IPS-15b (cell line): ENCODE results near the gene SGCE.

Source experiments
- H3K27me3 ChIP-seq: one replicate; pipeline ENCODE4 v1.6.1; 2013; ENCODE audit warnings: low read length; ENCODE audit not compliant: control insufficient read depth, insufficient read depth
- H3K36me3 ChIP-seq: one replicate; pipeline ENCODE4 v1.6.1; 2013; ENCODE audit warnings: low read length; ENCODE audit not compliant: control insufficient read depth, insufficient read depth
- H3K4me1 ChIP-seq: one replicate; pipeline ENCODE4 v1.6.1; 2013; ENCODE audit warnings: mild to moderate bottlenecking, low read length; ENCODE audit not compliant: control insufficient read depth, insufficient read depth
- H3K4me3 ChIP-seq: one replicate; pipeline ENCODE4 v1.5.1; 2013; ENCODE audit warnings: low read depth, low read length
- H3K9ac ChIP-seq: one replicate; pipeline ENCODE4 v1.6.1; 2013; ENCODE audit warnings: low read depth, mild to moderate bottlenecking, low read length
- H3K9me3 ChIP-seq: one replicate; pipeline ENCODE4 v1.6.1; 2013; ENCODE audit warnings: mild to moderate bottlenecking, low read length; ENCODE audit not compliant: control insufficient read depth, insufficient read depth

The SGCE gene

GRCh38 chr7:94612661-94613060, 43.3 kb downstream of the SGCE start:
- Histone ChIP-seq H3K36me3 (no peaks in the 10 kb centered on the region), H3K9me3 (no peaks in the 10 kb centered on the region), H3K27me3 (no peaks in the 10 kb centered on the region), H3K4me3 (no peak overlapping the region), H3K4me1 (no peaks in the 10 kb centered on the region), H3K9ac (no peak overlapping the region)

- no peak overlapping the region for H3K4me3 ChIP-seq
- H3K36me3 ChIP-seq = no peaks in the 10 kb centered on the region
- no peaks in the 10 kb centered on the region for H3K27me3 ChIP-seq
- no peaks in the 10 kb centered on the region for H3K4me1 ChIP-seq
- H3K9ac ChIP-seq = no peak overlapping the region
- no peaks in the 10 kb centered on the region for H3K9me3 ChIP-seq
These were observed 43.7 kb downstream of the SGCE start for GRCh38 chr7:94612253-94612652.

- Histone ChIP-seq H3K4me1 (no peaks in the 10 kb centered on the region), H3K9ac (no peak overlapping the region), H3K4me3 (no peak overlapping the region), H3K9me3 (no peaks in the 10 kb centered on the region), H3K27me3 (no peaks in the 10 kb centered on the region), H3K36me3 (no peaks in the 10 kb centered on the region)
These were observed 46.4 kb downstream of the SGCE start for GRCh38 chr7:94609561-94609960.

- Histone ChIP-seq H3K36me3 (no peaks in the 10 kb centered on the region), H3K27me3 (no peaks in the 10 kb centered on the region), H3K9ac (no peak overlapping the region)
These were observed 50.9 kb downstream of the SGCE start for GRCh38 chr7:94605031-94605430.

GRCh38 chr7:94602181-94602580, 53.8 kb downstream of the SGCE start:
- no peaks in the 10 kb centered on the region for H3K27me3 ChIP-seq
- no peaks in the 10 kb centered on the region for H3K36me3 ChIP-seq
- H3K4me3 ChIP-seq = no peak overlapping the region
- no peak overlapping the region for H3K9ac ChIP-seq
- H3K9me3 ChIP-seq = no peaks in the 10 kb centered on the region
- H3K4me1 ChIP-seq = no peaks in the 10 kb centered on the region

More at GRCh38 chr7:94605031-94605430, 50.9 kb downstream of the SGCE start:
- Histone ChIP-seq H3K4me1 (no peaks in the 10 kb centered on the region), H3K4me3 (no peak overlapping the region), H3K9me3 (no peaks in the 10 kb centered on the region)

DNA sequence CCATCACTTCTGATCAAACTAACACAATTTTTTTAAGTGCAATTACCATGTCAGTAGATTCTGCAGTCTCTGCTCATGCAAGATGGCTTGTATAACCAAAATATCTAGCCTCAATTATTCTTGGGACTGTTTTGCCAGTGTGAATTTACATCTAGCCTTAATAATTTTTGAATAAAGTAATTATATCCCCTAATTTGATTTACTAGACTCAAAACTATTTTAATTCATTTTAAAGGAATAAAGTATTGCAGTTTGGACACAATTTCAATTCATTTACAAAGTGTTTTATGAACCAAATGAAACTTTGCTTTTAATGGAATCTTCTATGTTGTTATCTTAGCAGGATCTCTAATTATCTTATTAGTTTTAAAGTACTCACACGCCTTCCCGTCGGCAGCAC, 55.7 kb downstream of the SGCE start:
- Histone ChIP-seq H3K4me3 (no peak overlapping the region), H3K27me3 (no peaks in the 10 kb centered on the region), H3K9me3 (no peaks in the 10 kb centered on the region), H3K9ac (no peak overlapping the region), H3K4me1 (no peaks in the 10 kb centered on the region), H3K36me3 (no peaks in the 10 kb centered on the region)

DNA sequence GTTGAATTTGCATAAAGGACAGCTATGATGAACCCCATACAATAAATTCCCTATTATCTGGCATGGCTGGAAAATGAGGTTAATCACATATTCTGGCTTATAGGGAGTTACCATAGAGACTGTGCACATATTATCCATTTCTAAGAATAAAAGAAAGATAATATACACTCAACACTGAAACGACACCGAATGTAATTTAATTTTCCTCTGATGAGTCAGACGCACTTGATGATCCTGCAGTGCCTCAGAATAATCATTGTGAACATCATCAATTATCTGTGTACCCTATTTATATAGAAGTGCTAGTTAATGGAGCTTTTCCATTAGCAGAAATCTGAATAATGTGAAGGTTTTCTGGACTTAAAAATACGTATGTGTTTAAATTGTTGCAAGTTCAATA, 60.2 kb downstream of the SGCE start:
- Histone ChIP-seq H3K36me3 (no peaks in the 10 kb centered on the region), H3K4me1 (no peaks in the 10 kb centered on the region), H3K9me3 (no peaks in the 10 kb centered on the region), H3K9ac (no peak overlapping the region), H3K27me3 (no peaks in the 10 kb centered on the region), H3K4me3 (no peak overlapping the region)

GRCh38 chr7:94594882-94595281, 61.1 kb downstream of the SGCE start:
- Histone ChIP-seq H3K27me3 (no peaks in the 10 kb centered on the region), H3K9ac (no peak overlapping the region), H3K4me1 (no peaks in the 10 kb centered on the region), H3K9me3 (no peaks in the 10 kb centered on the region), H3K4me3 (no peak overlapping the region), H3K36me3 (no peaks in the 10 kb centered on the region)

- Histone ChIP-seq H3K27me3 (no peaks in the 10 kb centered on the region), H3K9ac (no peak overlapping the region), H3K4me3 (no peak overlapping the region), H3K4me1 (no peaks in the 10 kb centered on the region), H3K9me3 (no peaks in the 10 kb centered on the region), H3K36me3 (no peaks in the 10 kb centered on the region)
These were observed 64.8 kb downstream of the SGCE start for GRCh38 chr7:94591176-94591575.

DNA sequence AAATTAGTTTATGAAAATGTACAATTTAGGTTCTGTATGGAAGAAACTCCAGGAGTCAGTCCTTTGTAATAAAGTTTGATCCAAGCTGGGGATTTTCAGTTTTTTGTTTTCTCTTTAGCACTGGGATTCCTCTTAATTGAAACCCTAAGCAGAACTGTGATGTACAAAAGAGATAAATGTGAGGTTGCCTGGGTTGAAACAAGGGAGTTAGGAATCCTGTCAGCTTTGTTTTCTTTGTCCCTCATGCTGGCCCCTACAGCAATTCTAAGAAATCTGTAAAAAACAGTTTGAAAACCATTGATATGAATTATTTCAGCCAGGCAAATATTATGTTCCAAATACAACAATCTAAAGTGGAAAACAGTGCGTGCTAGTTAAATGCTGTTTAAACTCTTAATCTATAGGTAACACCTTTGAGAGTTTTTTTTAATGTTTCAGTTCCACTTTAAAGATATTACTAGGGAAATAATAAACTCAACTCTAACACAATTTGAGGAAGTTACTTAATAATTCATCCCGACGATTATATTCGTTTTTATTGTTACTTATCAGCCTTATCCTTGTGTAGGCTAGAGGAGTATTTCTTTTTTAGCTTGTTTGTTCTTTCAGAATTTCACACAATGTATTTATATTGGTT, 65.3 kb downstream of the SGCE start:
- no peaks in the 10 kb centered on the region for H3K36me3 ChIP-seq
- no peak overlapping the region for H3K9ac ChIP-seq

DNA sequence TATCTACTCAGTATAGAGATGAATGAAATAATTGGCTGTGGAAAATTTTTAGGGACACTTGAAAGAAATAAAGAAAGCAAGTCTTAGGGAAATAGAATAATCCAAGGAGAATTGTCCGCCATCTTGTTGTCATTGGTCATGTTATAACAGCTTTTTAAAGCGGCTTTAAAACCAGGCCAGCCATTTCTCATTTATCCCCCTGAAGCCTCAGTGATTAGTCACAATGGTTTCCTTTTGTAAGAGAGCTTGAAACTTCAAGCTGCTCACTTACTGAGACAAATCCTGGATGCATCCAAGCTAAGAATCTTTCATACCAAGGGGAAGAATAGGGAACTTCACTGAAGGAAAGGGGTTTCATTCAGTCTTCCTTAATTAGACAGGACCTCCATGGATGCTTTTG, 67.9 kb downstream of the SGCE start:
- no peaks in the 10 kb centered on the region for H3K9me3 ChIP-seq
- H3K4me1 ChIP-seq = no peaks in the 10 kb centered on the region
- H3K4me3 ChIP-seq = no peak overlapping the region
- H3K36me3 ChIP-seq = no peaks in the 10 kb centered on the region
- H3K9ac ChIP-seq = no peak overlapping the region
- no peaks in the 10 kb centered on the region for H3K27me3 ChIP-seq

More for the DNA sequence above, 65.3 kb downstream of the SGCE start:
- H3K27me3 ChIP-seq = no peaks in the 10 kb centered on the region
- H3K4me3 ChIP-seq = no peak overlapping the region
- H3K4me1 ChIP-seq = no peaks in the 10 kb centered on the region
- H3K9me3 ChIP-seq = no peaks in the 10 kb centered on the region

- H3K4me1 ChIP-seq = no peaks in the 10 kb centered on the region
- no peaks in the 10 kb centered on the region for H3K9me3 ChIP-seq
- no peaks in the 10 kb centered on the region for H3K36me3 ChIP-seq
- H3K4me3 ChIP-seq = no peak overlapping the region
- H3K27me3 ChIP-seq = no peaks in the 10 kb centered on the region
- no peak overlapping the region for H3K9ac ChIP-seq
These were observed 71.8 kb downstream of the SGCE start for GRCh38 chr7:94584113-94584512.
